ENCODE data around the gene PEX16. TPM values are rescaled to one million over a fixed set of nuclear protein-coding genes. Genes with fewer than 3 reads are reported as not detected.

PEX16 gene
- total RNA-seq, 4 donors from 2014 or later, result 28.5 to 41.2 (median 29.5) TPM

DNA sequence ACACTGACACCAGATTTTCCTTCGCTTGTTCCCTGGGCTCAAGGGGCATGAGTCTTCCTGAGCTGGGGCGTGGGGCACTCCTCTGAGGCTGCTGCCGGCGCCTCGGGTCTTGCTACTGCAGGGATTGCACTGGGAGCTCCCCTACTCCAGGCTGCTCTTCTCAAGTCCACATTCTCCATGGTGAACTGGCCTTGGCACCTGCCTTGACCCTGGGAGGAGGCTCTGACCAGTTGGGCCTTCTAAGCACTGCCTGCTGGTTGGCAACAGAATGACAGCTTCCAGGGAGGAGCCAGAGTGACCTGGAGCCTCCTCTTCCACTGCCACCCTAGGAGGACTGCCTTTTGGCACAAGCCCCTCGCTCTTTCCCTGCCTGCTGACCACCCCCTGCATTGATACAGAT lies 20.1 kb downstream of the PEX16 start:
- H3K9me3 ChIP-seq, result no peaks in the 10 kb centered on the region
- intact Hi-C loops (cut with DNase I), result no loop called here
- TF ChIP-seq CTCF (IDR thresholded peaks at IDR 0.05) (no peak), POLR2A (IDR thresholded peaks at IDR 0.05) (no peak)
- no peak overlapping the region for H3K4me3 ChIP-seq (replicated peaks in 1 of 3)
- H3K27me3 ChIP-seq, result no peaks in the 10 kb centered on the region
- no peak overlapping the region for H3K27ac ChIP-seq
- DNase-seq, result no peak
- no peaks in the 10 kb centered on the region for H3K36me3 ChIP-seq
- WGBS, 2 donors, result 87 to 90% methylated on average over 6 of the region's 6 CpGs
- peaks cover 17 to 20% of the 10 kb centered on the region in 2 donors for H3K4me1 ChIP-seq

DNA sequence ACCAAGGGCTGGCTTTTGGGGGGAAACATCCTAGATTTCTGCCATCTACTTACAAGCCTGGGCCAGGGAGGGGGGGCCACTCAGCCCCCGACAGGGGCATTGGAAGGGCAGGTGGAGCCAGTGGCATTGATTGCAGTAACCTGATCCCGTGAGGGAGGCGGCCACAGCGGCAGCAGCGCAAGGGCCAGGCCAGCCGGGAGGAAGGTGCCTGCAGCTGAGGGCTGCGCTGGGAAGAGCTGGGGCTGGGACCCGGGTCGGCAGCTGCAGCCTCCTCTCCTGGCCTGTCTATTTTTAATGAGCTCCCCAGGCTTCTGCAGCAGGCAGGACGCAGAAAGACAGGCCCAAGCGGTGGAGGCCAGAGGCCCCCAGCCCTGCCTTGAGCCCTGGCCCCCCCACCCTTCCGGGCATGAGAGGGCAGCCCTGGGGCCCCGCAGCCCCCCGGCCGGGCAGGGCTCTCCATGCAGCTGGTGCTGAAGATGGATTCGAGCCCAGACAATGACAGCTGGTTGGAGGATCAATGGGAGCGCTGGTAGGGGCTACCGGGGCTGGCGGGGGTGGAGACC lies 21.2 kb downstream of the PEX16 start:
- Histone ChIP-seq H3K4me3 (replicated peaks in 1 of 3) (no peak overlapping the region), H3K9me3 (no peaks in the 10 kb centered on the region), H3K36me3 (no peaks in the 10 kb centered on the region), H3K4me1 (peaks cover 17 to 20% of the 10 kb centered on the region in 2 donors), H3K27ac (no peak overlapping the region), H3K27me3 (no peaks in the 10 kb centered on the region)
- TF ChIP-seq POLR2A (IDR thresholded peaks at IDR 0.05) (no peak), CTCF (IDR thresholded peaks at IDR 0.05) (no peak)
- DNase-seq, result peak in 1 of 2 donors; percentile 19
- intact Hi-C loops (cut with DNase I), result no loop called here
- 8 to 25% methylated on average over 6 to 17 of the region's 19 CpGs for WGBS, 2 donors

- no peaks in the 10 kb centered on the region for H3K27me3 ChIP-seq
- no peaks in the 10 kb centered on the region for H3K36me3 ChIP-seq
- DNase-seq, result no peak
- no peak for TF ChIP-seq POLR2A (IDR thresholded peaks at IDR 0.05)
- no peak for TF ChIP-seq CTCF (IDR thresholded peaks at IDR 0.05)
- H3K4me1 ChIP-seq, result peaks cover 10 to 15% of the 10 kb centered on the region in 2 donors
- H3K9me3 ChIP-seq, result no peaks in the 10 kb centered on the region
- WGBS, 2 donors, result 90 to 92% methylated on average over 6 to 8 of the region's 8 CpGs
- H3K4me3 ChIP-seq (replicated peaks in 1 of 3), result no peak overlapping the region
- intact Hi-C loops (cut with DNase I), result no loop called here
- H3K27ac ChIP-seq, result no peak overlapping the region
Observed at GRCh38 chr11:45895553-45896259, 22.0 kb downstream of the PEX16 start.

GRCh38 chr11:45894555-45895247 lies 23.0 kb downstream of the PEX16 start:
- intact Hi-C loops (cut with DNase I), result no loop called here
- Histone ChIP-seq H3K36me3 (no peaks in the 10 kb centered on the region), H3K4me1 (peaks cover 6 to 9% of the 10 kb centered on the region in 2 donors), H3K27ac (no peak overlapping the region), H3K27me3 (no peaks in the 10 kb centered on the region), H3K4me3 (replicated peaks in 1 of 3) (no peak overlapping the region), H3K9me3 (no peaks in the 10 kb centered on the region)
- 80 to 91% methylated on average over 6 of the region's 6 CpGs for WGBS, 2 donors
- no peak for DNase-seq
- TF ChIP-seq CTCF (IDR thresholded peaks at IDR 0.05), result no peak
- no peak for TF ChIP-seq POLR2A (IDR thresholded peaks at IDR 0.05)

GRCh38 chr11:45892856-45893255 lies 24.8 kb downstream of the PEX16 start:
- H3K4me3 ChIP-seq (replicated peaks in 1 of 3), result no peak overlapping the region
- no peaks in the 10 kb centered on the region for H3K36me3 ChIP-seq
- no peak for DNase-seq
- H3K27me3 ChIP-seq, result no peaks in the 10 kb centered on the region
- no peaks in the 10 kb centered on the region for H3K4me1 ChIP-seq
- intact Hi-C loops (cut with DNase I), result no loop called here
- TF ChIP-seq CTCF (IDR thresholded peaks at IDR 0.05) (no peak), POLR2A (IDR thresholded peaks at IDR 0.05) (no peak)
- WGBS, 2 donors, result 78 to 81% methylated on average over 5 of the region's 5 CpGs
- no peaks in the 10 kb centered on the region for H3K9me3 ChIP-seq
- H3K27ac ChIP-seq, result no peak overlapping the region
